GM18520 (cell line): ENCODE measurements around the gene EML4.

Experiments
- ATAC-seq: cut with Tn5 transposase; IDR thresholded peaks from one replicate; pipeline ENCODE4 v1.9.1; 2021; ENCODE audit not compliant: unreplicated experiment

EML4 gene

DNA sequence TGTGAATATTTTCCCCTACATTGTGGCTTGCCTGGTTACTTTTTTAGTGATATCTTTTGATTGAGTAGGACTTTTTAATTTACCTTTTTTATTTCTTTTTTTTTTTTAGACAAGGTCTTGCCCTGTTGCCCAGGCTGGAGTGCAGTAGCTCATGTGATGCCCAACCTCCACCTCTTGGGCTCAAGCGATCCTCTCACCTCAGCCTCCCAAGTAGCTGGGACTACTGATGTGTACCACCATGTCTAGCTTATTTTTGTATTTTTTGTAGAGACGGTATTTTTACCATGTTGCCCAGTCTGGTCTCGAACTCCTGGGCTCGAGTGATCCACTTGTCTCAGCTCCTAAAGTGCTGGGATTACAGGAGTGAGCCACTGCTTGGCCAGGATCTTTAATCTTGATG lies 25.3 kb downstream of the EML4 start:
- ATAC-seq = no peak

DNA sequence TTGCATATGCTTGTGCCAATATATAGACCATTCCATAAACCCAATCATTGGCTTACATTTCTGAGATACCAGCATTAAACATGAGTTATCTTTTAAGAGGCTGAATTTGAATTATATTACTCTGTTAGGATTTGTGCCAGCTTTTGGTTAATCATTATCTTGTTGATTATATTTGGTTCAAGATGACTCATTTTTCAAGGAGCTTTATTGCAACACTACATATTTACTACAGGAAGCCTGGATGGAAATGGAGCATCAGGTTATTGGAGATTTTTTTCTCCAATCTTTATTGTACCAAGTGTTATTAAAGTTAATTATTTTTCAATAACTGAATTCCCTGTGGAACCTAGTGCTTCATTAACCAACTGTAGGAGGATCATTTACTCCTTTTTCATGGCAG lies 26.4 kb downstream of the EML4 start:
- ATAC-seq = no peak

DNA sequence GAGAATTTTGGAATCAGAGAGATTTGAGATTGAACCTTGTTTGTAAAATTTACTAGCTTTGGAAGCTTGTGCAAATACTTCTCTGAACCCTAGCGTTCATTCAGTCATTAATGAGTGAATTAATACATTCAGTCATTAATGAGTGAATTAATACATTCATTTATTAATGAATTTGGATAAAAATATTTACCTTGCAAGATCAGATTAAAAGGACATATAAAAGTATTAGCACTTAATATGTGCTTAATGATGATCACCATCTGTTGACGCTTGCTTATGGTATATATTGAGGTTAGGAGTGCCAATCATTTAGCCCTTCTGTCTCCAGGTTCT lies 26.9 kb downstream of the EML4 start:
- no peak for ATAC-seq

DNA sequence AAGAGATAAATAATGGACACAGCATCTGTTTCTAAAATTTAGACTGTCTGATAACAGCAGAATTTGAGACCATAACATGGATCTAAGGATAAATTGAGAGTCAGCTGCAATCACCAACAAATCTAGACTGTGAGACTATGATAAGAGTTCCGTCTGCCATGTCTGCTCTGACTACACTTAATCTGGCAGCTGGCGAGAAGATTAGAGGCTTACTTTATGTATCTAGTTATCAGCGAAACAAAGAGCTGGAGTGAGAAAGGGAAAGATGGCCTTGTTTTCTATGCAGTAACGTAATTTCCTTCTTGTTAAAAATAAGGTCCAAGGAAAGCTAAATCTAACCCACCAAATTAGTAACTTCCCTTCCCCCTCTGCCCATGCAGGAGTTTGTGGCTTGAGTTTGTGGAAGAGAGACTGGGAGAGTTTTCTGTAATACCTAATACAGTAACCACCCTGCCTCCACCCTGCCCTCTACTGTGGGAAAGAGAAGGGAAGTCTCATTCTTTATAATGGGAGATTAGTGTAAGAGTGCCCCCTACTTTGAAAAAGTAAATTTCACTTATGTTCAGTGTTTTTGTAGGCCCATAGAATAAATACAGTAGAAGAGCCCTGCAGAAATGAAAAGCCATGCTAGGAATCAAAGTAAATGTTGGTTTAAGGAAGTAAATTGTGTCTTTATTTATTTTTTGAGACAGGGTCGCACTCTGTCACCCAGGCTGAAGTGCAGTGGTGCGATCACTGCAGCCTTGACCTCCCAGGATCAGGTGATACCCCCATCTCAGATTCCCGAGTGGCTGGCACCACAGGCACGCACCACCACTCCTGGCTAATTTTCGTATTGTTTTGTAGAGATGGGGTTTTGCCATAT lies 27.5 kb downstream of the EML4 start:
- no peak for ATAC-seq

DNA sequence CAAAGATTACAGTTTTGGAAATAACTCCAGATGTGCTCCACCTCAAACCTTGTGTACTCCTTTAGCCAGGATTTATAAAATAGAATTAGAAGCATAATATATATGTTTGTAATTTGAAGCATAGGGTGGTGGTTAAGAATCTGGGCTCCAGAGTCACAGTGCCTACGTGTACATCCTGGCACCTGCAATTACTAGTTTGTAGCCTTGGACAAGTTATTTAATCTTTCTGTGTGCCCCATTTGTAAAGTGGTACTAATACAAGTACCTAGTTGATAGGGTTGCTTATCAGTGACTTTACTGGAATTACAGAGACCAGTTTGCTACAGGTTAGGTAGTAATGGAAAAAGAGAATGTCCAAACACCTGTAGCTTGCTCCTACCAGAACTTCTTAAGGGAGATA lies 28.6 kb downstream of the EML4 start:
- ATAC-seq = no peak

DNA sequence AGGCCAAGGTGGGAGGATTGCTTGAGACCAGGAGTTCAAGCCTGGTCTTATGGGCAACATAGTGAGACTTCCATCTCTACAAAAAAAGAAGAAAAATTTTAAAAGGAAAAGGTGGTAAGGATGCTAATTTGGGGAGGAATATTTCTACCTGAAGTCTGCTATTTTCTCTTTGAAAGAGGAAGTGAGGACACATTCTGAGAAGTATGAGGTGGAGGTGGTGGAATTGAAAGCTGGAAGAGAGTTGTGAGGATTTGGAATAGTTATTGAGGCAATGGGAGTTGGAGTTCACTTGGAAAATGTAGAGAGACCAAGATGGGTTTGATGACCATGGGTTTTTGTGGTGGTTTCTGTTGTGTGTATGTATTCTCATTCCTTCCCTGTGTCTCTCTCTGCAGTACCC lies 29.3 kb downstream of the EML4 start:
- ATAC-seq = no peak

DNA sequence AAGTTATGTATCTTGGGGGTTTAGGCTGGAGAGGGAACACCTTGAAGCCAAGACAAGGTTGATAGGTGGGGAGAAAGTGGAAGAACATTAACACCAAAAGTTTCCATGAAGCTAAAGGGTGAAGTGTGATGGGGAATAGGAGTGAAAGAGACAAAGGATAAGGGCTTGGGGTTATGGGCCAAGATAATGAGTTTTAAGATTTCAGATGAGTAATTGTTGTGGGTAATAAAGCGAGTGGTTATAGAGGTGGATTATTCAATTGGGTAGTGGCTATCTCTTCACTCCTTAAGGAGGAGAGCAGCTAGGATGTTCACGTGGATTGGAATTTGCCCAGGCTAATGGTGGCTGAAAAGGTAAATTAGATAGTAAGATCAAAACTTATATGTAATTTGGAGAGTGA lies 29.8 kb downstream of the EML4 start:
- no peak for ATAC-seq

DNA sequence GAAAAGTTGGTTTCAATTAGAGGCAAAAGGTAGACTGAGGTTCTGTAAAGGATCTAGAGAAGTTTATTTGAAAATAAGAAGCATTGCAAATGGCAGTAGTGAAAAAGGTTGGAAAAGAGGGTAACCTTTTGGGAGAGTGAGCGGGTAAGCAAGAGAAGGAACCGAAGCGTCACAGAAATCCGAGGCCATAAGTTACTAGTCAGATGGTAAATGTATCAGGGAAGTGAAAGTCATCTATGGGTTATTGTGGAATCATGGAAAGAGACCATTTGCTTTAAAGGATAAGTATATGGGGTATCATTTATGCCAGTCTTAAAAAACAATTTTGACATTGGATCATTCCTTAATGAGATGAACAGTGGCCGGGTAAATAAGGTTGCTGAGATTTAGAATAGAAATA lies 30.5 kb downstream of the EML4 start:
- no peak for ATAC-seq

DNA sequence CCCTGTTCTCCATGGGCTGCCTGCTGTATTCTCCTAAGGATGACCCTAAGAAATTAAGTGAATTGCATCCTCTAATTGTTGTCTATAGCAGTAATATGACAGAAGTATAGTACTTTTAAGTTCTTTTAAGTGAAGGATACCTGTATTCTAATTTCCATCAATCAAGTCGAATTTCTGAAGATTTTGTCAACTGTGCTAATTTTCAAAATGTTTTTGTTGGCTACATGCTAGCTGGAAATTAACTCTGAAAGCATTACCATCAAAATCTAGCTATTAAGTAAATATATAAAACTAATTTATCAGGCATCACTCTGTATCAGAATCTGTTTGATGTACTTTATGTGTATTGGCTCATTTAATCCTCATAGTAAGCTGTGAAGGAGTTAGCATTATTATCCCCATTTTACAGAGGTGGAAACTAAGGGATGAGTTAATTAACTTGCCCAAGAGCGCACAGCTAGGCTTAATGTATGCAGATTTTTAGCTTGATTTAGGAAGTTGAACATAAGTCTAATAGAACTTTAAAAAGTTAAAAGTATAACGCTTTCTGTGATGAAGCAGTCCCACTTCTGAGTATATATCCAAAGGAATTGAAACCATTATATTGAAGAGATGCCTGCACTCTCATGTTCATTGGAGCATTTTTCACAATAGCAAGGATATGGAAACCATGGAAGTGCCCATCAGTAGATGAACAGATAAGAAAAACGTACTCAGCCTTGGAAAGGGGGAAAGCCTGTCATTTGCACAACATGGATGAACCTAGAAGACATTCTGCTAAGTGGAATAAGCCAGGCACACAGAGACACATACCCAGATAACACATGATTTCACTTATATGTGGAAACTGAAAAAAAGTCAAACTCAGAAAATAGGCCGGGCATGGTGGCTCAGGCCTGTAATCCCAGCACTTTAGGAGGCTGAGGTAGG lies 32.0 kb downstream of the EML4 start:
- ATAC-seq = no peak

DNA sequence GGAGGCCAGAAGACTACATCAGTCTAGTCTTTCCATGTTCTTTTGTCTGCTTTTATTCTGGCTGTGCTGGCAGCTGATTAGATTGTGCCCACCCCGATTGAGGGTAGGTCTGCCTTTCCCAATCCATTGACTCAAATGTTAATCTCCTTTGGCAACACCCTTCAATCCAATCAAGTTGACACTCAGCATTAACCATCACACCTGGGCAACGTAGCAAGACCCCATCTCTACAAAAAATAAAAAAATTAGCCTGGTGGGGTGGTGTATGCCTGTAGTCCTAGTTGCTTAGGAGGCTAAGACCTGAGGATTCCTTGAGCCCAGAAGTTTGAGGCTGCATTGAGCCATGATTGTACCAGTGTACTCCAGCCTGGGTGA lies 33.5 kb downstream of the EML4 start:
- no peak for ATAC-seq

DNA sequence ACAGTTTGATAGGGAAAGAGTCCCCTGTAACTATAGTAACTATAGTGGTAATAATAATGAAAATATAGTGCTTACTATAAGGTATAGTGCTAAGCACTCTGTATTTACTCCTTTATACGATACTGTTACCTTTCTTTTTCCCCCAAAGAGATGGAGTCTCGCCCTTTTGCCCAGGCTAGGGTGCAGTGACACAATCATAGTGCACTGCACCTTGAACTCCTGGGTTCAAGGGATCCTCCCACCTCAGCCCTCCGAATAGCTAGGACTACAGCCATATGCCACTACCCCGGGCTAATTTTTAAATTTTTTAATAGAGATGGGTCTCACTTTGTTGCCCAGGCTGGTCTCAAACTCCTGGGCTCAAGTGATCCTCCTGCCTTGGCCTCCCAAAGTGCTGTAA lies 34.6 kb downstream of the EML4 start:
- ATAC-seq = no peak

DNA sequence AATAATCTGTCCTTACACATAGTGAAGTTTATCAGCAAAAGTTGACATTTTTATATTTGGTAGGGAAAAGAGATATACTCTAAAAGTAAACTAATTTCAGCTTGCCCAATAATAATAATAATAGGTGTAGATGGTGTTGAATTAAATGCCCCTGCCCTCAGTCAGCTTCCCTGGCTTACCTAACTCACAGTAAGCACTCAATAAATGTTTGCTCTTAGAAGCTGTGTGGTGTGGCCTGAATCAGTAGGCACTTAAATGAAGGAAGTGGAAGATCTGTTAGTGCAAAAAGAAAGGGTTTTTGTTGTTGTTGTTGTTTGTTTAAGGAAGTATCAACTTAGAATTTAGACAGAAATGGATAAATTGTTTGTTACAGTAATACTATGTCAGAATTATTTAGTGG lies 36.2 kb downstream of the EML4 start:
- no peak for ATAC-seq

DNA sequence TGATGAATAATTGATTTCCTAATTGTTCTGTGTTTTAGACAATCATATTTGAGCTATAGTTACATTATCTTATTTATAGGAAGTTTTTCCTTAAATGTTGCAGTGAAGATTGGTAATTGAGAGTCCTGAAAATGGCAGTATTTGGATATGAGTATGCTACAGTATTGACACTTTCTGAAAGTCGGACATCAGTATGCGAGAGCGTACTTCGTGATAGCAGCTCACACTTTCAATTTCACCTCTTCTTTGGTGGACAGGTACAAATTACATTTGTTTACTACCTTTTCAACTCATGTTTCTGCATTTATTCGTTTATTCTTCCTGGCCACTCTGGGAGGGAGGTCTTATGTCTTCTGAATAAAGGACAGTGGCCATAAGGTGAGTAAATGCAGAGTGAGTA lies 38.7 kb downstream of the EML4 start:
- no peak for ATAC-seq

DNA sequence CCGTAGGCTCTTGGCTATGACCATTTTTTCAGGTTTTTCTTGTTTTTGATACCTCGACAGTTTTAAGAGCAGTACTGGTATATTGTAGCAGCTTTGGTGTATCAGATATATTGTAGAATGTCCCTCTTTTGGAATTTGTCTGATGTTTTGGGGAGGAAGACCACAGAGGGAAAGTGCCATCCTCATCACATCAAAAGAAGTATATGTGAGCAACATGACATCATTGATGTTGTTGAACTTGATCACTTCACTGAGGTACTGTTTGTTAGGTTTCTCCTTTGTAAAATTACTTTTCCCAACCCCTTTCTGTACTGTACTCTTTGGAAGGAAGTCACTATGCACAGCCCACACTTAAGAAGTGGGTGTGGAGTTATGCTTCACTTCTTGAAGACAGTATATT lies 41.0 kb downstream of the EML4 start:
- ATAC-seq = no peak

DNA sequence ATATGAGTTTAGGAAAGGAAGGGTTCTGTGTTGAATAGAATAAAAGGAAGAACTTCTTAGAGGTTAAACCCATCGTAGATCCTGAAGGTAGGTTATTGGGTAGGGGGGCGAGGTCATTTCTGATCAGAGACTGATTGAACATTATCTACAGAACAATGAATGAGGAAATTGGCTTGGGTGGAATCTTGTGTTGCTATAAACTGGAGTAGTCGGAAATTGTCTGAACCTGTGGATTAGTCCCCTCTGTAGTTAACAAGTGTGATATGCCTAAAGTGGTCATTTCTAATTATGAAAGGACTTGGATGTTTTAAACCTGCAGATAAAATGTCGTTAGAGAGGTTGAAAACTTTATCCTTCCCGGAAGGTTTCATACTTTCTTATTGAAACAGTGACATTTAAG lies 42.1 kb downstream of the EML4 start:
- no peak for ATAC-seq

DNA sequence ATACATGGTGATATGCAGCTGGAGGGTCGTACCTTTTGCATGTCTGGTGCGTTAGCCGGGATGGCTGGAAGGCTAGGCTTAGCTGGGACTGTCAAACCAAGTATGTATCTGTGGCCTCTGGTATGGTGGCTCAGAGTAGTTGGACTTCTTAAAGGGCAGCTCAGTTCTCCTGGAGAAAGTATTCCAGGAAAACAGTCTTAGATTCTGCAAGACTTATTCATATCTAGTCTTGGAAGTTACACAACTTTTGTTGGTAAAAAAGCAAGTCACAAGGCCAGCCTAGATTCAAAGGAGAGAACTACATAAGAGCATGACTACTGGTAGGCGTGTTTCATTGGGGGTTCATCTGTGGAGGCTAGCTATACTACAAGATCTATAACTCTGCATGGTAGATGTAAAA lies 45.5 kb downstream of the EML4 start:
- no peak for ATAC-seq

DNA sequence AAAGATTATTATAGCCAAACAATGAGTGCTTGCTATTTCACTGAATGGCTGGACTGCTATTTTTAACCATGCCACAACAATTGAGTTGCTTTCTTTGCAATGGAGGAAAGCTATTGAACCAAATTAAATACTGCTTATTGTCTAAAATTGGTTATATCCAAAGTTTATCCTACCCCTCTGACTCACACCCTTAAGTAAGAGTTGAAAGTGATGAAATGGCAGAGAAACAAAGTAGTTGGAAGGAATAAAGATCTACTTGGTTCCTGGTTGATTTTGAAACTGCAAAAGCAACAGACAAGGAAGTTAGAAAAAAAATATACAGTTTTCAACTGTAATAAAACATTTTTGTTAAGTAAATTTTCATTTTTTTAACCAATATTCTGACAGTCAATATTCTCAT lies 47.5 kb downstream of the EML4 start:
- ATAC-seq = no peak

DNA sequence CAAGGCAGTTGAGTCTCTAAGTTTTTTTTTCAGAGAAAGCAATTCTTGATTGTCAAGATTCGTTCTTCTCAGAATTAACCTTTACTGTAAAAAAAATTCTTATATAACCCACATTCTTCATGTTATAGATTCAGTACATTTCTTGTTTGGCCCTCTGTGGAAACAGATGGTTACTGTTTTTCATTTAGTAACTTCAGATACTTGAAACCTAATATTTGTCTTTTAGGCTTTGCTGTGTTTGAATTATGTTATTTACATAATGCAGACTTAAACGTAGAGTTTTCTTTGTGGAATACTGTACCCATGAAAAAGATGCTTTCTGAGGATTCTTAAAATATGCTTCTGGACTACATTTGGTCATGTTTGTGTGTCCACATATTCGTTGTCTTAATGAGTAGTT lies 48.2 kb downstream of the EML4 start:
- no peak for ATAC-seq

DNA sequence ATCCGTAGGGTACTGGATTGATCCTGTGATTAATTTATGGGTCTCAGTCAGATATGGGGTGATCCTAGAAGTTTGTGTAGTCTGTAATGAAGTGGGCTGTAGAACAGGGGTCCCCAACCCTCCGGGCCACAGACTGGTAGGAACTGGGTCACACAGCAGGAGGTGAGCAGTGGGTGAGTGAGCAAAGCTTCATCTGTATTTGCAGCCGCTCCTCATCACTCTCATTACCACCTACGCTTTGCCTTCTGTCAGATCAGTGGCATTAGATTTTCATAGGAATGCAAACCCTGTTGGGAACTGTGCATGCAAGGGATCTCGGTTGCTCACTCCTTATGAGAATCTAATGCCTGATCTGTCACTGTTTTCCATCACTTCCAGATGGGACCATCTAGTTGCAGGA lies 48.8 kb downstream of the EML4 start:
- no peak for ATAC-seq

DNA sequence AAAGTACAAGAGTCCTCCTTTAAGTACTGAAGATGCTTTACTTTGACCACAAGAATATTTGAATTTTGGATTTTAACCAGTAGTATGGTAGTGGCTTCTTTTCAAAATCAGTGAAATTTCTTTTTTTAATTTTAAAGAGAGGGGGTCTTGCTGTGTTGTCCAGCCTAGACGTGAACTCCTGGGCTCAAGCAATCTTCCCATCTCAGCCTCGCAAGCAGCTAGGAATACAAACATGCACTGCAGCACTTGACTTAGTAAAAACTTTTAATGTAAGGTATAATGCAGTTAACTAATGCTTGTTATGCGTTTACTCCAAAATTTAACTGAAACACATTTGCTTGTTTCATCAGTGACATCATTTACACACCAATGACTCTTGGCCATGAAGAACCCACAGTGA lies 49.6 kb downstream of the EML4 start:
- ATAC-seq = no peak

DNA sequence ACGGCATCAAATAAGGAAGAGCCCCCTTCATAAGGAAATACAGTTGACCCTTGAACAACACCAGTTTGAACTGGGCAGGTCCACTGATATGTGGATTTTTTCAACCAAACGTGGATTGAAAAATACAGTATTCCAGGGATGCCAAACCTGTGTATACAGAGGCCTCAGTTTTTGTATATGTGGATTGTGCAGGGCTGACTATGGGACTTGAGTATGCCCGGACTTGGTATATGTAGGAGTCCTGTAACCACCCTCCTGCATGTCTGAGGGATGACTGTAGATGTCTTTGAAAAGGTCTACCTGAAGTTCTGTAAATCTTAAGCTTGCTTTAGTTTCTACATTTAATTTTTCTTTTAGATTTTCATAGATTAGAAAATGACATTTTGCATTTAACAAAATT lies 50.0 kb downstream of the EML4 start:
- ATAC-seq = no peak

DNA sequence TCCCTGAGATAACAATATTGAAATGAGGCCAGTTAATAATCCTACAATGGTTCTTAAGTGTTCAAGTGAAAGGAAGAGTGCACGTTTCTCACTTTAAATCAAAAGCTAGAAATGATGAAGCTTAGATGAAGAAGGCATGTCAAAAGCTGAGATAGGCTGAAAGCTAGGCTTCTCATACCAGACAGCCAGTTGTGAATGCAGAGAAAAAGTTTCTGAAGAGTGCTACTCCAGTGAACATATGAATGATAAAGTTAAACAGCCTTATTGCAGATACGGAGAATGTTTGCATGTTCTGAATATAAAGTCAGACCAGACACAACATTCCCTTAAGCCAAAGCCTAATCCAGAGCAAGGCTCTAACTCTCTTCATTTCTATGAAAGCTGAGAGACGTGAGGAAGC lies 51.4 kb downstream of the EML4 start:
- ATAC-seq = no peak
